Measurements from ENCODE around the gene RAVER2.
"Not testable (repeated sequence)": the region's sequence is repeated elsewhere in the genome, so short reads cannot be mapped to it uniquely, and the experiment has no call there.

The RAVER2 gene, protein sequence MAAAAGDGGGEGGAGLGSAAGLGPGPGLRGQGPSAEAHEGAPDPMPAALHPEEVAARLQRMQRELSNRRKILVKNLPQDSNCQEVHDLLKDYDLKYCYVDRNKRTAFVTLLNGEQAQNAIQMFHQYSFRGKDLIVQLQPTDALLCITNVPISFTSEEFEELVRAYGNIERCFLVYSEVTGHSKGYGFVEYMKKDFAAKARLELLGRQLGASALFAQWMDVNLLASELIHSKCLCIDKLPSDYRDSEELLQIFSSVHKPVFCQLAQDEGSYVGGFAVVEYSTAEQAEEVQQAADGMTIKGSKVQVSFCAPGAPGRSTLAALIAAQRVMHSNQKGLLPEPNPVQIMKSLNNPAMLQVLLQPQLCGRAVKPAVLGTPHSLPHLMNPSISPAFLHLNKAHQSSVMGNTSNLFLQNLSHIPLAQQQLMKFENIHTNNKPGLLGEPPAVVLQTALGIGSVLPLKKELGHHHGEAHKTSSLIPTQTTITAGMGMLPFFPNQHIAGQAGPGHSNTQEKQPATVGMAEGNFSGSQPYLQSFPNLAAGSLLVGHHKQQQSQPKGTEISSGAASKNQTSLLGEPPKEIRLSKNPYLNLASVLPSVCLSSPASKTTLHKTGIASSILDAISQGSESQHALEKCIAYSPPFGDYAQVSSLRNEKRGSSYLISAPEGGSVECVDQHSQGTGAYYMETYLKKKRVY

DNA sequence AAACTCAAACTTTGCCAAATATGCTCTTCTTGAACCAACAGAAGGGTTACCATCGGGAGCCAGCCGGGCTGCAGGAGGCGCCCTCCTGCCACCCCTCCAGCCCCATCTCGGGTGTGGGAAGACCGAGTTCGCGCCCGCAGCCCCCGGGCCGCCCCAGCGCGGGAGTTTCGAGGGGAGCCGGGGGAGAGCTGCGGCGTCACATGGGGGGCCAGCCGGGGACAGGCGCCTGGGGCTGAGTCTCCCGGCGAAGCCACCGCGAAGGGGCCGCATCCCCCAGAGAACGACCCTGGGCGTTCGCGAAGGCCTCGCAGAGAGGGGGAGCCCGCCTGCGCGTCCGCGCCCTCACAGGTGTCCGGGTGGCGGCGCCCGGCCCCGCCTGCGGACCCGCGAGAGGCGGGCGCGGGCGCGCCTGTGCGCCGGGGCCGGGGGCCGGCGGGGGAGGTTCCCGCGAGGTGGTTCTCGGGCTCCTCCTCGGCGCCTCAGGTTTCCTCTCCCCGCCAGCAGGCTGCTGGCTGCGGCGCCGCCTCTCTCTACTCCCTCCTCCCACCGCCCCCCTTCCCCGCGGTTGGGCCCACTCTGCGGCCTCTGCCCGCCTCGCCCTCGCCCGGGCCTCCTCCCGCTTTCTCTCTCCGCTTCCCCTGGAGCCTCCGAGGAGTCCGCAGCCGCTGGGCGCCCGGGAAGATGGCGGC lies at the start of gene RAVER2:
Gene RAVER2 (plus strand): TSS at position 584 of the 689 bp plus-strand sequence. CDS start 98 bp downstream, at position 682.
- DNase-seq (ENCODE audit: low read depth): no peak

DNA sequence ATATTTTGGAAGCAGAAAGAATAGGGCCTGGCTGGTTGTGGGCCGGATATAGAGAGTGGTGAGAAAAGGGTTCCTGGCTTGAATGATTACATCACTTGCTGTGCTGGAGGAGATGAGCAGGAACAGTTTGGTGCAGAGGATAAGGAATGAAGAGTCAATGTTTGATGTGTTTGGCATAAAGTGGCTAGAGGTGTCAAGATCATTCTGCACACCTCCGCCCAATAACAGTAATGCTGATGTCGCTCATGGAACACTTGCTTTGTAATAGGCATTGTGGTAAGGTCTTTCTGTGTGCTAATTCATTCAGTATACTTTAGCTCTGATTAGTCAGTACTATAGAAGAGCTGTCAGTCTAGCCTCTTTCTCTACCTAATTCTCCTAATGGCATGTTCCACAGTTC lies 48.0 kb upstream of the RAVER2 start:
- DNase-seq (ENCODE audit: low read depth): no peak

DNA sequence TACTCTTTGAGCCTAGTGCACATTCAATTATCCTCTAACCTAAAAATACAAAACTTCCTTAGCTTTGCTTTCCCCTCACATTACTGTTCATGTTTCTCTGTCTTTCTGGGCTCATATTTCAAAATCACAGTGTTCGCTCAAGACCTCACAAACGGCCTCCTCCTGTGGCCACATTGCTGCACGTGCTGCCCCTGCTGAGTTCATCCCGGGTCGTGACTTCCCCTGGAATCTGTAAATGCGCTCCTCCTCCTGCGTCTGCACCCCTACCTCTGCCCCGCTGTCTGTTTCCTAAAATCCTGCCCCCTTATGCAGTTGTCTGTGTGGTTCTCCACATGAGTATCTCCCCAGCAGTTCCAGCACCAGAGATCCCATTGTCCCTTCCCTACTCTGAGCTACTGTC lies 45.5 kb upstream of the RAVER2 start:
- DNase-seq (ENCODE audit: low read depth): no peak

DNA sequence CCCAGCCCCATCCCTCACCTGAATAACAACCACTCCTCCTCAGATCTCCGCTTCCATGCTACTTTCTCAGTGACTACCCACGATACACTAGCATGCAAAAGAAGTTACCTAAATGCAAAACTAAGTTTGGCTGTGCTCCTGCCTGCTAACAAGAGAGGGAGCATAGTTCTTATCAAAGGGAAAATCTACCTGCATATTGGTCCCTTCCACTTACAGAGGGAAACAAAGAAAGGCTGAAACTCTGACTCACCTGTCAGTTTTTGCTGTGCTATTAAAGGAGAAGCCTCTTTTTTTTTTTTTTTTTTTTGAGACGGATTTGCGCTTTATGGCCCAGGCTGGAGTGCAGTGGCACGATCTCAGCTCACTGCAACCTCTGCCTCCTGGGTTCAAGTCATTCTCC lies 43.8 kb upstream of the RAVER2 start:
- DNase-seq (ENCODE audit: low read depth): no peak

DNA sequence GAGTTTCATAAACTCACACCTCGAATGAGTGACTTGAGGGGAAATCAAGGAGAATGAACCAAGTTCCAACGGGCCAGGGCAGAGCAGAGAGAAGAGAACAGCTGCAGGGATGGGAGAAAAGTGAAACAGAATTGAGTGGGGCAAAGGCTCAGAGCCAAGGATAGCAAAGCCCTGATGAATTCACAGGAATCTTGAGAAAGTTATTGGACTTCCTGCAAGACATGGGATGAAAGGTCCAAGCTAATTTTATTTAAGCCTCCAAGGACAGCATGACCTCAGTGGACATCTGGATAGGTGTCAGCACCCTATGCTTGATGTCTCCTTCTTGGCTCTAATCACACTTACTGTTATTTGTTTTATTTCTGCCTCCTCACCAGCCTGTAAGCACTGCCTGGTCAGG lies 43.0 kb upstream of the RAVER2 start:
- no peak for DNase-seq (ENCODE audit: low read depth)

DNA sequence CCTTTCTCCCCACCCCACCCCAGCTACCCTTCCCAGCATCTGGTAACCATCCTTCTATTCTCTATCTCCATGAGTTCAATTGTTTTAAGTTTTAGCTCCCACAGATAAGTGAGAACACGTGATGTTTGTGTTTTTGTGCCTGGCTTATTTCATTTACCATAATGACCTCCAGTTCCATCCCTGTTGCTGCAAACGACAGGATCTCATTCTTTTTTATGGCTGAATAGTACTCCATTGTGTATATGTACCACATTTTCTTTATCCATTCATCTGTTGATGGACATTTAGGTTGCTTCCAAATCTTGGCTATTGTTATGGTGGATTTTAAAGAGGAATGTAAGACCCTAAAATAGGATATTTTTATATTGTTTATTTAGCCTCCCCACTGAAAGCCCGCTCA lies 42.2 kb upstream of the RAVER2 start:
- not testable (repeated sequence) for DNase-seq (ENCODE audit: low read depth)

DNA sequence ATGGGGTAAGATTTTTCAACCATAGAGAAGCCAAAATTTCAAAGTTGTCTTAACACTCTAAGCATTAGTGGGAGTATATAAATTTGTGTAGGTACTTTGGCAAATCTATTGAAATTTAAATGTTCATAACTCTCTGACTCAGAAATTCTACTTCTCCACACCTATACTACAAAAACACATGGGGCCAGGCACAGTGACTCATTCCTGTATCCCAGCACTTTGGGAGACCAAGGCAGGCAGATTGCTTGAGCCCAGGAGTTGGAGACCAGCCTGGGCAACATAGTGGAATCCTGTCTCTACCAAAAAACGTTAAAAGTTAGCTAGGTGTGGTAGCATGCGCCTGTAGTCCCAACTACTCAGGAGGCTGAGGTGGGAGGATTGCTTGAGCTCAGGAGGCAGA lies 41.3 kb upstream of the RAVER2 start:
- DNase-seq (ENCODE audit: low read depth): no peak

DNA sequence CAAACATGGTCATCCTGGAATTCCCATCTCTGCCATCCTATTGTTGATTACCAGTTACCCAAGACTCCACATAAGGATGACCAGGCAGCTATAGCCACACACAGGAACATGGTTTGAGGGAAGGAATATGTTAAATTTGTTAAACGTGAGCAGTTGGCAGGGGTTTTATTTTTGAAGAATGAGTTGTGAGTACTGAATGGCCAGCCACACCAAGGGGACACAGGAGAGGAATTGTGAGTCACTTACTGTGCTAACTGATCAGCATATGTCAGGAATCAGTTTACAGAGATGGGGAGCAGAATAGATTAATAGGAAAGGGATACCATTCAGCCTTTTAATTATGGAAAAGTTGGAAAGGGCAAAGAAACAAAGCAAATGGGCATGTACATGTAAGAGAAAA lies 39.3 kb upstream of the RAVER2 start:
- DNase-seq (ENCODE audit: low read depth): no peak

DNA sequence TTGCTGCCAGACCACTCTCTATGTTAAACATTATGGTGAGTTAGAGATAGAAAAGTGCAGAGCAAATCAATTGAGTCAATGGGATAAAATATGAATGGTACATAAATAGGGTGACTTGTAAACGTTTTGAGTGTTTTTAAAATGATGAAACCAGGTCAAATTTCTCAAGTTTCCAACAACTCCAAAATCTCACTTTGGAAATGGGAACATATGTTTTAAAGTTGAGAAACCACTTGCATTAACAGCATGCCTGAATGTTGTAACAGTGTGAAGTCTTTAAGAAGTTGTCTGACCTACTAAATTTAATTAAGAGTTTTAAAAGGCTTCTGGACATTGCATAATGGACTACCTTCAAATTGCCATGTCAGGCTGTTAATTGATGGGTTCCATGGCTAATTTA lies 33.6 kb upstream of the RAVER2 start:
- no peak for DNase-seq (ENCODE audit: low read depth)

DNA sequence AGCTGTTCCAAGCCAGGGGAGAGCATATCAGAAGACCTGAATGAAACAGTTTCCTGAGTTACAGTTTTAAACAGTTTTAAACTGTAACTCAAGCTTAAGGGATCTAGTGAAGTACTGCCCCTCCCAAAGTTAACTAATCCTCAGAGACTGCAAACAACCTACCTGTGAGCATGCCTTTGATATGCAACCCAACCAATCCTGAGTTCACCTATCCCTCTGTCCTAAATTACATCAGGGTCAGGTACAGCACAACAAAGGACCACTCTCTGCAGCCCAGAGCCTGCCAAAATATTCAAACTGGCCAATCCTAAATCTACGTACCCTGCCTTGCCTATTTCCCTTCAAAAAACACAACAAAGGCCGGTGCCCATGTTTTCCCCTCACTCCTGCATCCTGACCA lies 32.8 kb upstream of the RAVER2 start:
- DNase-seq (ENCODE audit: low read depth): no peak

DNA sequence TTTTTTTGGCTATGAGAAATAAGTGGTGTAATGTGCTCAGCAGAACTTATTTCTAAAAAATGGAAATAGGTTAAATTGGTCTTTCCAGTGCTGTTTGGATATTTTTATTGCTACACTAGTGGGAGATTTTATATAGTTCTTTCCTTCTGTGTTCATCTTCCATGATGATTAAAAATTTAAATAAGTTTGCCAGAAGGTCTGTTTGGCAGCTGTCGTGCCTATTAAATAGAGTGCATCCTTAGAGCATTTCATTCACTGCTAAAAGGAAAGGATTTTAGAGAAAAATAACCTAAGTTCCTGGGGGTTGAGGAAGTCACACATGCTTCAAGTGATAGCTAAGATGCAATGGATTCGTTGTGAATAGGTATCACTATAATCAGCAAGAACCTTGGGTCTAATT lies 29.7 kb upstream of the RAVER2 start:
- DNase-seq (ENCODE audit: low read depth): no peak

DNA sequence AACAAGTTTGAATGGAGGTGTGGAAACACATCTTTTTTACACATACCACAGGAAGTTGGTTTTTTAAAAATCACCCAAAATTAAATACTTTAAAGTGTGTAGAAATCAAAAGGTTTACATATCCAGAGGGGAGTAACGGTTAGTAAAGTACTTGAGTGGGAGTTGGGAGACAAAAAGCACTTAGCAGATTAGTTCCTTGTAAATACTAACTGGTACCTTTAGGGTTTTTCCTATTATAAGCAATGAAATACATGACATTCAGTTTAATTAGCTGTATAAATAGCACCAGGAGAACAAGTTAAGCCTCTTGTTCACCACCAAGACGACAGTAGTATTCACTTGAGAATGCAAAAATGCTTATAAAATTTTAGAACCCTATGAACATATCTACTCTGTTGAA lies 23.7 kb upstream of the RAVER2 start:
- DNase-seq (ENCODE audit: low read depth): no peak

DNA sequence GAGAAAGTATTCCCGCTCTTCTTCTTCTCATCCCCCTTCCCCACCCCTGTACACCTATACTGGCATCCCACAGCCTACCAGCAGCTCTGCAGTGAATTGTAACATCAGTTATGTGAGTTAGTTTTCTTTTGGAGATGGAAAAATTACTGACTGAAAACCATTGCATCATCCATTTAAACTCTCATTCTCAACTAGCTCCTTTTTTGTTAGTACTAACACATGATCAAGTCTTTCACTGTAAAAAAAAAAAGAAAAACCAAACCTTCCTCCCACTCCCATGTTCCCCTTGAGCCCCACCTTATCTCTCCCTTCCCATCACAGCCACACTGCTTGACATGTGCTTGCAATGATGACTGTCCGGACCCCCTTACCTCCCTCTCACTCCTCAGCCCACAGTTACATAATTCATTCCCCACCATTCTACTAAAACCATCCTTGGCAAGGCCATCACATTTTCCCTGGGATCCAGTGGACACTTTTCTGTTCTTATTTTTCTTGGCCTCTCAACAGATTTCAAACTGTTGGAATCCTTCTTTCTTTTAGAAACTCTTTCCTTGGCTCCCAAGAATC lies 23.2 kb upstream of the RAVER2 start:
- no peak for DNase-seq (ENCODE audit: low read depth)

DNA sequence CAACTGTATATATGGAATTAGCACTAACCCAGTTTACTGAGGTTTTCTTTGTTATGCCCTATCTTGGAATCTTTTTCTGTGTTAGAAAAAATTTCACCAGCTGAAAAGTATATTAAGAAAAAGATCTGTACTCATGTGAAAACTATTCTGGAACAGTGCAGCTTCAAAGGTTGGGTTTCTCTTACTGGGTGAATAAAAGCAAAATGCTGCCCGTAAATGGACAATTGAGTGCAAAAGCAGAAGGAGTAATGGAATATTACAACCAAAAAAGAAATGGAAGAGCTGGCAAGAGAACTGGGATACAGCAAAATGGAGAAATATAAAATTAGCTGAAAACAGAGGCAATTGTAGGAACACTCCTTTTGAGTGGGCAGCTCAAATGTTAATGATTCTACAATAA lies 17.0 kb upstream of the RAVER2 start:
- DNase-seq (ENCODE audit: low read depth): no peak

DNA sequence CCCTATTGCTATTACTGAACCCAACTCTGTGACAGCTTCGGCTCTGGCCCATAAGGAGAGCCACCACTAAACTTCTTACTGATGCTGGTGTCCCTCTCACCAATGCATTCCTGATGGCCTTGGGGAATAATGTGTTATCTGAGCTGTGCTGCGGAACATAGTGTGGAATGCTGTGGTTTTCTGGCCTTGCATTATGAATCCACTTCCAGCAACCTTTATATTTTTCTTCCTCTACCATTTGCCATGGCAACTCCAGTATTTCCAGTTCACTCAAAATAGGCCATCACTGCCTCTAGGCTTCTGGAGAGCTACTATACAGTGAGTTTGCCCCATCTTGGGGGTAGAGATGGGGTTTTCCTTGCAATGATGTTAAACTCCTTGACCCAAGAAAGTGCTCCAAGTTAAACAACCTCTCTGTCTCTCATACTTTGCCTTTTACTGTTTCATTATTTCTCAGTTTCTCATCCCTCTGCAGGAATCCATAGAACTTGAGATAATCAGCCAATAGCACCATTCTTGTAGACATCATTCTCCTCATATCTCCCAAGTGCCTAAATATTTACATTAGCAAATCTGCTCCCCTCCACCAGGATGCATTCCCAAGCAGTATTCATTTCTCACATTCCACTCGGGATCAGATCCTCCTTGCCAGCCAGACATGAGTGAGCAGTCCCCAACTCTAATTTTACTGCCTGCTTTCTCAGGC lies 11.1 kb upstream of the RAVER2 start:
- DNase-seq (ENCODE audit: low read depth): no peak

DNA sequence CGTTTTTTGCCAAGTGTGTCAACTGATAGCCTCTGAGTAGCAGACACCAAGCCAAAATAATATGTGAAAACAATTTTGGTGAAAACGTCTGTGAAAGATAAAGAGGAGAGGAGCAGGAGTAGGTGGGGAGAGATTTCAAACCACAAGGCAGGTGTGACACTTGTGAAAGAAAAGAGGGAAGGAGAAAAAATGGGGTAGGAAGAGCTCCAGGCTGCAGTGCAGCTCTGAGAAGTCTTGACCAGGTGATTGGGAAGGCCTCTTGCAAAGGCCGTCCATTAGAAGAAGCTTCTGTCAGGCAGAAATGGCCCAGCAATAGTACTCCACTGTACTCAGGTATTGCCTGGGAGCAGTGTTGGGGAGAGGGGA lies 10.6 kb upstream of the RAVER2 start:
- no peak for DNase-seq (ENCODE audit: low read depth)

DNA sequence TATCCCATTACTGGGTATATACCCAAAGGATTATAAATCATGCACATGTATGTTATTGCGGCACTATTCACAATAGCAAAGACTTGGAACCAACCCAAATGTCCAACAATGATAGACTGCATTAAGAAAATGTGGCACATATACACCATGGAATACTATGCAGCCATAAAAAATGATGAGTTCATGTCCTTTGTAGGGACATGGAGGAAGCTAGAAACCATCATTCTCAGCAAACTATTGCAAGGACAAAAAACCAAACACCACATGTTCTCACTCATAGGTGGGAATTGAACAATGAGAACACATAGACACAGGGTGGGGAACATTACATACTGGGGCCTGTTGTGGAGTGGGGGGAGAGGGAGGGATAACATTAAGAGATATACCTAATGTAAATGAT lies 4.2 kb upstream of the RAVER2 start:
- not testable (repeated sequence) for DNase-seq (ENCODE audit: low read depth)

DNA sequence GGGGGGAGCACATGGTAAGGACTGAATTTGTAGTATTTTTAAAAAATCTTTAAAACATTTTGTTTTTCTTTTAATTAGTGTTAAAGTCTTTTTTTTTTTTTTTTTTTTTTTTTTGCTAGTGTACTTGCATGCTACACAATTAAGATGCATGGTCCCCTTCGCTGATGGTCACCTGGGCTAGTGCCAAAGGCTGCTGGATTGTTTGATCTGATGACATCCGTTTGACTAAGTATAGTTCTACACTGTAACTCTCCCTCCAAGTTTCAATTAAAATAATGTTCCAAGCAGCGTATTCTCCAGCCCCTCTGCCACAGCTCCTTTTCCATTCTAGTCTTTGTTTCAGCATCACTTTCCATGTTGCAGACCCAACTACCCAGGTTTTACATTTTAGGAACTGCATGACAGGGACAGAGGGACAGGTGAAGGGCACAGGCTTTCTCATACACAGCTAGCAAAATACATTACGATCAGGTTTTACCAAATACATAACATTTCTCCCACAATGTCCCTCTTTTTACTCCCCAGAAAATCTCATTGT lies 852 bp upstream of the RAVER2 start:
- DNase-seq (ENCODE audit: low read depth): no peak

DNA sequence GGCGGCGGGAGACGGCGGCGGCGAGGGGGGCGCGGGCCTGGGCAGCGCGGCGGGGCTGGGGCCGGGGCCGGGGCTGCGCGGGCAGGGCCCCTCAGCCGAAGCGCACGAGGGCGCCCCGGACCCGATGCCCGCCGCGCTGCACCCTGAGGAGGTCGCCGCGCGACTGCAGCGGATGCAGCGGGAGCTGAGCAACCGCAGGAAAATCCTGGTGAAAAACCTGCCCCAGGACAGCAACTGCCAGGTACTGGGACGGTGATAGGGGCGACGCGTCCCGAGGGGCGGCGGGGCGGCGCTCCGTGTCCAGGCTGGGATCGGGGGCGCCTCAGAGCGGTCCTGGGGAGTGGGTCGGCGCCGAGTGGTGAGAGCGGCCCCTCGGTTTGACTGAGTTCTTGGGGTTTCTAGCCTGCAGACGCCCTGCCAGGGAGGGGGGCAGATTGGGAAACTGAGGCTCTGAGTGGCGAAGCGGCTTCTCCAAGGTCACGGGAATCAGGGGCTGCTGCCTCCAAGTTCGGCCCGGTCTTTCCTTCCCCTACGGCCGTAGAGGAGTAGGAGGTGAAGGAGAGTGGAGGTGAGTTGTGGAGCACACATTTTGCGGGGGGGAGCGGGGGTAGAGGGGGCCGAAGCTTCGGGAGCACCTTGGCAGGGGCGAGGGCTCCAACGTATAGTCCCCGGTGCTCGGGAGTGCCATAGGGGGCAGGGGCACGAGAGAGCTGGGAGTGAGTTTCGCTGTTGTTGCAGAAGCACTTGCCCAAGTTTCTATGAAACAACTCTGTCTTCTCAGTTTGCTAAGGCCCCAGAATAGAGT lies 508 bp downstream of the RAVER2 start:
- no peak for DNase-seq (ENCODE audit: low read depth)

DNA sequence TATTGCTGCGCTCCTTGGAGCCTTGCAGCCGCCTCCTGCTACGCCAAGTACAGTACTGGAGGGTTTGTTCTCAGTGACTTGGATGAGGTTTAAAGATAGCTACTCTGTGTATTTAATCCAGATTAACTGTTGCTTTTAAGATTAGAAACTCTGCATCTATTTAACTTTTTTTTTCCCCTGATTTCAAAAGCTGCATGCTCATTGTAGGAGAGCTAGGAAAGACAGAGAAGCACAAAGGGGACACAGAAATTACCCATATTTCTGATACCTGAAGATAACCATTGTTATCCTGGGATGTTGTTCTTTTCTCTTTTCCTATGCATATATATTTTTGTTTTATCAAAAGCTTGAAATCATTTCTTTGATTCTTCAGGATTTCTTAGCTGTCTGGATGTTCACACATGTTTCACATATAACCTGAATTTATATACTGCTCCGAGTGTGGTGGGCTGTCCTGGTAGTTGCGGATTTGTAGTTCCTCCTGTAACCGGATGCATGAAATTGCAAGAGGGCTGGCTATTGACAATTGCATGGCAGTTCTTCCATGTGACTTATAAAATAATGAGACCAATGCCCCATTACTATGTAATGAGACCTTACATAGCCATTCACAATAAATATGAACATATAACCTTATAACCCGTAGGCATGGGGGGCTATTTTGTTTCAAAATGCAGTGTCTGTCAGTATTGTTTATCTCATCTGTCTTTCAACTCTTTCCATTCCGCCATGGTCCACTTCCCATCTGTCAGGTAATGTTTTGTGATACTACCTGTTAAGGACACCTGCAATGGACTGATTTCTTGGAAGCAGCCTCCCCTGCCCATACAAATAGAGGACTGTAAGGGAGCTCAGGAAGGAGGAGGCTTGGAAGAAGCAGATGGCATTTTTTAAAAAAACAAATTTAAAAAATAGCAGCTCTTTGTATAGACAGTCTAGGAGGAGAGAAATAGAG lies 1.4 kb downstream of the RAVER2 start:
- no peak for DNase-seq (ENCODE audit: low read depth)
